C4-2B (cell line): ENCODE results near the gene GALNT11.

Source experiments
- CTCF ChIP-seq: fragments of 450-650 bp; conservative IDR thresholded peaks from 2 replicates; pipeline ENCODE4 v1.5.1; 2017; ENCODE audit warnings: mild to moderate bottlenecking
- ZFX ChIP-seq: fragments of 450-650 bp; IDR thresholded peaks from 2 replicates; pipeline ENCODE4 v1.6.1; 2017

GRCh38 chr7:152056621-152057274 lies 31.3 kb downstream of the GALNT11 start:
- TF ChIP-seq CTCF: no peak
- no peak for TF ChIP-seq ZFX
